ENCODE results near the gene RFXANK.

RFXANK gene

DNA sequence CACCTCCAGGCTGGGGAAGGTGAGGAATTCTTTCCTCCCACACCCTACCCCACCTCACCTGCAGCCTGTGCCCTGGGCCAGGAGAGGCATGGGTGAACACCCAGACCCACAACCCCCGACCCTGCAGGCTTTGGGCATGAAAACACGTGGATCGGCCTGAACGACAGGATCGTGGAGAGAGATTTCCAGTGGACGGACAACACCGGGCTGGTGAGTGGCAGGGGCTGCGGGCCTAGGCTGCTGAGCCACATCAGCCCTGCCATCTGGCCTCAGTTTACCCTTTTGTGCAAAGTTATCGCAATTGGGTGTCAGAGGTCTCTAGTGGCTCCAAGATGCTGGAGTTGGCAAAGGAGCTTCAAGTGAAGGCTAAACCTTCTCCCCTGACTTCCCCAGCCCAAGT is 48.4 kb downstream of the RFXANK start:
- Histone ChIP-seq H3K9me3 (ENCODE audit: control insufficient read depth, insufficient read depth, low read depth, low read length) (no peaks in the 10 kb centered on the region), H3K4me3 (ENCODE audit: low read depth, low read length) (no peak overlapping the region), H3K27ac (ENCODE audit: extremely low read depth, low read depth, low read length) (no peak overlapping the region), H3K36me3 (ENCODE audit: control insufficient read depth in 2 of 2, insufficient read depth in 1 of 2, low read length in 2 of 2) (no peaks in the 10 kb centered on the region), H3K4me1 (ENCODE audit: control insufficient read depth, insufficient read depth, low read length) (no peaks in the 10 kb centered on the region)
- POLR2A ChIA-PET = interaction anchor here (0.6 kb wide), 1 partner anchor 40 kb away, joined by 3 read pairs; no protein-coding TSS in a partner anchor
- CTCF ChIA-PET = no interaction called here
- TF ChIP-seq ZNF530 (tag by site-specific recombination; IDR thresholded peaks at IDR 0.05; ENCODE audit: low read depth) (no peak), ZNF24 (tag by site-specific recombination; IDR thresholded peaks at IDR 0.05) (no peak), ZNF558 (tag by site-specific recombination; IDR thresholded peaks at IDR 0.05) (no peak), KLF1 (tag by site-specific recombination; IDR thresholded peaks at IDR 0.05) (no peak)

DNA sequence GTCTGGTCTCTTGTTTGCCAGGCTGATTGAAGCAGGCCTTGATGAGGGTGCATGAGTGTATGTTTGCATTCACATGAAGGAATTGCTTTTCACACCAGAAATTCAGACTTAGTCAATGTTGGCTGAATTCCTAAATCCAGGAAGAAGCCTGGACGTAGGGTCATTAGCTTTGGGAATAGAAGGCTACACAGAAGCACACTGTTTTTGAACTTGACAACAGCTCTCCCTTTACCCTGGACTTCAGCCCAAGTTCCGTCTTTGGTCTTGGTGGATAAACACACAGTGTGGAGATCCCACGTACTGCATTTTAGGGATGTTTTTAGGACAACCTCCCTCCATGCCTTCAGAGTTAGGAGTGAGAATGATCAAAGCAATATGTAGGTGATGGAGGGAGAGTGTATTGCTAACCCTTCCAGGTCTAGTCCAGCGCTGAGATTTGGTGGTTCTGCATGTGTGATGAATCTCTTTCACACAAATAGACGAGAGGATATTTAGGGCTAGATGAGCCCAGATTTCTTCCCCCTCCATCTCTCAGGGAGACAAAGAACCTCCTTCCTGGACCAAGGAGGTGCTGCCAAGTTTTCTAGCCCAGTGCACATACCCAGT is 58.2 kb downstream of the RFXANK start:
- no peak overlapping the region for H3K27ac ChIP-seq (ENCODE audit: extremely low read depth, low read depth, low read length)
- H3K9me3 ChIP-seq (ENCODE audit: control insufficient read depth, insufficient read depth, low read depth, low read length) = no peaks in the 10 kb centered on the region
- H3K36me3 ChIP-seq (ENCODE audit: control insufficient read depth in 2 of 2, insufficient read depth in 1 of 2, low read length in 2 of 2) = no peaks in the 10 kb centered on the region
- H3K4me3 ChIP-seq (ENCODE audit: low read depth, low read length) = no peak overlapping the region
- ChIA-PET POLR2A (no interaction called here), CTCF (interaction anchor here (0.6 to 0.8 kb wide), 2 partner anchors 92 to 611 kb away, joined by 3 to 4 read pairs; no protein-coding TSS in a partner anchor)
- H3K4me1 ChIP-seq (ENCODE audit: control insufficient read depth, insufficient read depth, low read length) = no peaks in the 10 kb centered on the region
- TF ChIP-seq ZNF157 (tag by site-specific recombination; IDR thresholded peaks at IDR 0.05) (peak; percentile 99), OVOL3 (tag by site-specific recombination; IDR thresholded peaks at IDR 0.05) (no peak), ZFHX2 (tag by site-specific recombination; conservative IDR thresholded peaks at IDR 0.05) (no peak), ZFP37 (tag by site-specific recombination; IDR thresholded peaks at IDR 0.05) (no peak), ZNF555 (tag by site-specific recombination; conservative IDR thresholded peaks at IDR 0.05) (no peak), SETDB1 (IDR thresholded peaks at IDR 0.05; ENCODE audit: insufficient read length, low read length) (peak; percentile 55), ZNF266 (tag by site-specific recombination; IDR thresholded peaks at IDR 0.05; ENCODE audit: low read depth) (no peak), RBAK (tag by site-specific recombination; IDR thresholded peaks at IDR 0.05) (no peak), BCL11A (tag by site-specific recombination; IDR thresholded peaks at IDR 0.05; ENCODE audit: low read depth) (no peak), ZBTB48 (tag by site-specific recombination; IDR thresholded peaks at IDR 0.05) (no peak), TCF7L2 (IDR thresholded peaks at IDR 0.05; ENCODE audit: borderline replicate concordance, low read depth, low read length) (no peak), ZNF76 (tag by site-specific recombination; IDR thresholded peaks at IDR 0.05; ENCODE audit: borderline replicate concordance, low read depth) (no peak)
- TF ChIP-seq, protein P1, sequence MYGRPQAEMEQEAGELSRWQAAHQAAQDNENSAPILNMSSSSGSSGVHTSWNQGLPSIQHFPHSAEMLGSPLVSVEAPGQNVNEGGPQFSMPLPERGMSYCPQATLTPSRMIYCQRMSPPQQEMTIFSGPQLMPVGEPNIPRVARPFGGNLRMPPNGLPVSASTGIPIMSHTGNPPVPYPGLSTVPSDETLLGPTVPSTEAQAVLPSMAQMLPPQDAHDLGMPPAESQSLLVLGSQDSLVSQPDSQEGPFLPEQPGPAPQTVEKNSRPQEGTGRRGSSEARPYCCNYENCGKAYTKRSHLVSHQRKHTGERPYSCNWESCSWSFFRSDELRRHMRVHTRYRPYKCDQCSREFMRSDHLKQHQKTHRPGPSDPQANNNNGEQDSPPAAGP (tag by site-specific recombination; IDR thresholded peaks at IDR 0.05) = no peak
- TF ChIP-seq, protein P2, sequence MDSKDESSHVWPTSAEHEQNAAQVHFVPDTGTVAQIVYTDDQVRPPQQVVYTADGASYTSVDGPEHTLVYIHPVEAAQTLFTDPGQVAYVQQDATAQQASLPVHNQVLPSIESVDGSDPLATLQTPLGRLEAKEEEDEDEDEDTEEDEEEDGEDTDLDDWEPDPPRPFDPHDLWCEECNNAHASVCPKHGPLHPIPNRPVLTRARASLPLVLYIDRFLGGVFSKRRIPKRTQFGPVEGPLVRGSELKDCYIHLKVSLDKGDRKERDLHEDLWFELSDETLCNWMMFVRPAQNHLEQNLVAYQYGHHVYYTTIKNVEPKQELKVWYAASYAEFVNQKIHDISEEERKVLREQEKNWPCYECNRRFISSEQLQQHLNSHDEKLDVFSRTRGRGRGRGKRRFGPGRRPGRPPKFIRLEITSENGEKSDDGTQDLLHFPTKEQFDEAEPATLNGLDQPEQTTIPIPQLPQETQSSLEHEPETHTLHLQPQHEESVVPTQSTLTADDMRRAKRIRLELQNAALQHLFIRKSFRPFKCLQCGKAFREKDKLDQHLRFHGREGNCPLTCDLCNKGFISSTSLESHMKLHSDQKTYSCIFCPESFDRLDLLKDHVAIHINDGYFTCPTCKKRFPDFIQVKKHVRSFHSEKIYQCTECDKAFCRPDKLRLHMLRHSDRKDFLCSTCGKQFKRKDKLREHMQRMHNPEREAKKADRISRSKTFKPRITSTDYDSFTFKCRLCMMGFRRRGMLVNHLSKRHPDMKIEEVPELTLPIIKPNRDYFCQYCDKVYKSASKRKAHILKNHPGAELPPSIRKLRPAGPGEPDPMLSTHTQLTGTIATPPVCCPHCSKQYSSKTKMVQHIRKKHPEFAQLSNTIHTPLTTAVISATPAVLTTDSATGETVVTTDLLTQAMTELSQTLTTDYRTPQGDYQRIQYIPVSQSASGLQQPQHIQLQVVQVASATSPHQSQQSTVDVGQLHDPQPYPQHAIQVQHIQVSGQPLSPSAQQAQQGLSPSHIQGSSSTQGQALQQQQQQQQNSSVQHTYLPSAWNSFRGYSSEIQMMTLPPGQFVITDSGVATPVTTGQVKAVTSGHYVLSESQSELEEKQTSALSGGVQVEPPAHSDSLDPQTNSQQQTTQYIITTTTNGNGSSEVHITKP (tag by site-specific recombination; IDR thresholded peaks at IDR 0.05) = no peak
- TF ChIP-seq, protein P3, sequence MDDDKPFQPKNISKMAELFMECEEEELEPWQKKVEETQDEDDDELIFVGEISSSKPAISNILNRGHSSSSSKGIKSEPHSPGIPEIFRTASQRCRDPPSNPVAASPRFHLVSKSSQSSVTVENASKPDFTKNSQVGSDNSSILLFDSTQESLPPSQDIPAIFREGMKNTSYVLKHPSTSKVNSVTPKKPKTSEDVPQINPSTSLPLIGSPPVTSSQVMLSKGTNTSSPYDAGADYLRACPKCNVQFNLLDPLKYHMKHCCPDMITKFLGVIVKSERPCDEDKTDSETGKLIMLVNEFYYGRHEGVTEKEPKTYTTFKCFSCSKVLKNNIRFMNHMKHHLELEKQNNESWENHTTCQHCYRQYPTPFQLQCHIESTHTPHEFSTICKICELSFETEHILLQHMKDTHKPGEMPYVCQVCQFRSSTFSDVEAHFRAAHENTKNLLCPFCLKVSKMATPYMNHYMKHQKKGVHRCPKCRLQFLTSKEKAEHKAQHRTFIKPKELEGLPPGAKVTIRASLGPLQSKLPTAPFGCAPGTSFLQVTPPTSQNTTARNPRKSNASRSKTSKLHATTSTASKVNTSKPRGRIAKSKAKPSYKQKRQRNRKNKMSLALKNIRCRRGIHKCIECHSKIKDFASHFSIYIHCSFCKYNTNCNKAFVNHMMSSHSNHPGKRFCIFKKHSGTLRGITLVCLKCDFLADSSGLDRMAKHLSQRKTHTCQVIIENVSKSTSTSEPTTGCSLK (tag by site-specific recombination; IDR thresholded peaks at IDR 0.05) = no peak
- TF ChIP-seq, protein P4, sequence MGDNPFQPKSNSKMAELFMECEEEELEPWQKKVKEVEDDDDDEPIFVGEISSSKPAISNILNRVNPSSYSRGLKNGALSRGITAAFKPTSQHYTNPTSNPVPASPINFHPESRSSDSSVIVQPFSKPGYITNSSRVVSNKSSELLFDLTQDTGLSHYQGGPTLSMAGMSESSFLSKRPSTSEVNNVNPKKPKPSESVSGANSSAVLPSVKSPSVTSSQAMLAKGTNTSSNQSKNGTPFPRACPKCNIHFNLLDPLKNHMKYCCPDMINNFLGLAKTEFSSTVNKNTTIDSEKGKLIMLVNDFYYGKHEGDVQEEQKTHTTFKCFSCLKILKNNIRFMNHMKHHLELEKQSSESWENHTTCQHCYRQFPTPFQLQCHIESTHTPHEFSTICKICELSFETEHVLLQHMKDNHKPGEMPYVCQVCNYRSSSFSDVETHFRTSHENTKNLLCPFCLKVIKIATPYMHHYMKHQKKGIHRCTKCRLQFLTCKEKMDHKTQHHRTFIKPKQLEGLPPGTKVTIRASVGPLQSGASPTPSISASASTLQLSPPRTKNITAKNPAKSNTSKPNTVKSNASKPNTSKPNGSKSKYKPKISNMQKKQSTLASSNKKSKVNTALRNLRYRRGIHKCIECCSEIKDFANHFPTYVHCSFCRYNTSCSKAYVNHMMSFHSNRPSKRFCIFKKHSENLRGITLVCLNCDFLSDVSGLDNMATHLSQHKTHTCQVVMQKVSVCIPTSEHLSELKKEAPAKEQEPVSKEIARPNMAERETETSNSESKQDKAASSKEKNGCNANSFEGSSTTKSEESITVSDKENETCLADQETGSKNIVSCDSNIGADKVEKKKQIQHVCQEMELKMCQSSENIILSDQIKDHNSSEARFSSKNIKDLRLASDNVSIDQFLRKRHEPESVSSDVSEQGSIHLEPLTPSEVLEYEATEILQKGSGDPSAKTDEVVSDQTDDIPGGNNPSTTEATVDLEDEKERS (tag by site-specific recombination; IDR thresholded peaks at IDR 0.05) = no peak

Measured in HEK293 (cell line).